GM18511 (cell line): Measurements from ENCODE around the gene ACCSL.

Source experiments
- ATAC-seq: cut with Tn5 transposase; IDR thresholded peaks from one replicate; pipeline ENCODE4 v1.9.1; 2021; ENCODE audit warnings: mild to moderate bottlenecking, moderate library complexity; ENCODE audit not compliant: unreplicated experiment

Gene ACCSL

GRCh38 chr11:44049832-44050231, 2.1 kb downstream of the ACCSL start:
- no peak for ATAC-seq

- ATAC-seq = no peak
Observed at GRCh38 chr11:44051171-44051570, 3.4 kb downstream of the ACCSL start.

GRCh38 chr11:44057340-44057739, 9.6 kb downstream of the ACCSL start:
- ATAC-seq = no peak

- no peak for ATAC-seq
Observed at GRCh38 chr11:44058275-44058674, 10.5 kb downstream of the ACCSL start.

- no peak for ATAC-seq
Observed at GRCh38 chr11:44065161-44065661, 17.4 kb downstream of the ACCSL start.

- ATAC-seq = peak; percentile 97
Observed at GRCh38 chr11:44065841-44066731, 18.3 kb downstream of the ACCSL start, which contains the start of gene ACCS. Gene ACCS, plus strand, starts transcription at chr11:44066270. Its CDS starts 1,358 bp downstream, at chr11:44067628.

- ATAC-seq = no peak
Observed at GRCh38 chr11:44066732-44067141, 19.0 kb downstream of the ACCSL start.

GRCh38 chr11:44067266-44067665, 19.5 kb downstream of the ACCSL start:
- ATAC-seq = no peak

- no peak for ATAC-seq
Observed at GRCh38 chr11:44068180-44068579, 20.4 kb downstream of the ACCSL start.

- no peak for ATAC-seq
Observed at GRCh38 chr11:44071157-44071556, 23.4 kb downstream of the ACCSL start.

- no peak for ATAC-seq
Observed at GRCh38 chr11:44072757-44073658, 25.2 kb downstream of the ACCSL start.

GRCh38 chr11:44078794-44079193, 31.0 kb downstream of the ACCSL start:
- no peak for ATAC-seq

- no peak for ATAC-seq
Observed at GRCh38 chr11:44079376-44079775, 31.6 kb downstream of the ACCSL start.

GRCh38 chr11:44080951-44081350, 33.2 kb downstream of the ACCSL start:
- ATAC-seq = no peak

- no peak for ATAC-seq
Observed at GRCh38 chr11:44082645-44083044, 34.9 kb downstream of the ACCSL start.

- ATAC-seq = no peak
Observed at GRCh38 chr11:44083433-44083832, 35.7 kb downstream of the ACCSL start.

- ATAC-seq = no peak
Observed at GRCh38 chr11:44083906-44084305, 36.1 kb downstream of the ACCSL start.

GRCh38 chr11:44085330-44085729, 37.5 kb downstream of the ACCSL start:
- no peak for ATAC-seq

GRCh38 chr11:44088377-44088776, 40.6 kb downstream of the ACCSL start:
- no peak for ATAC-seq

- no peak for ATAC-seq
Observed at GRCh38 chr11:44088871-44089270, 41.1 kb downstream of the ACCSL start.

GRCh38 chr11:44090539-44090938, 42.8 kb downstream of the ACCSL start:
- no peak for ATAC-seq
